GF-D8 (cell line): Measurements from ENCODE around the gene NUDT16.

Experiments
- DNase-seq: peaks from one replicate; lab custom pipeline; 2025; lab: John Stamatoyannopoulos, UW

Gene NUDT16

GRCh38 chr3:131386429-131387165 is 5.0 kb downstream of the NUDT16 start:
- DNase-seq, result peak; percentile 83

GRCh38 chr3:131387796-131388489 is 6.4 kb downstream of the NUDT16 start:
- DNase-seq, result no peak

- DNase-seq, result no peak
Measured at GRCh38 chr3:131388490-131388799, 6.9 kb downstream of the NUDT16 start.

GRCh38 chr3:131390331-131390730 is 8.8 kb downstream of the NUDT16 start:
- no peak for DNase-seq

GRCh38 chr3:131393051-131393450 is 11.5 kb downstream of the NUDT16 start:
- DNase-seq, result no peak

- no peak for DNase-seq
Measured at GRCh38 chr3:131393868-131394267, 12.3 kb downstream of the NUDT16 start.

DNA sequence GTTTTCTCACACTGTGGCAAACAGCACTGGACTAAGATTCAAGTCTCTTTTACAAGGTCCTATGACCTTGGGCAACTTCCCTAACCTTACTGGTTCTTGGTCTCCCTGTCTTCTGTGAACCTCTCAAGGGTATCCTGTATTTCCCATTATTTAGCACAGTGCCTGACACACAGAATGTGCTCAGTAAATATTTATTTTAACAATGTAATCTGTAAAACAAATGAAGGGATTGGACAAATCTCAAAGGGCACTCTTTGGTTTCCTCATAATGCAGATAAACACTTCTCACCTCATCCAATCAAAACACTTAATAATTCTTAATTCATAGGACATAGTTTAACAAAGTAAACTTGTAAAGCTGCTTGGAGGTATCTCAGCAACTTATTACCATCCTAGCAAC is 12.8 kb downstream of the NUDT16 start:
- DNase-seq, result no peak

DNA sequence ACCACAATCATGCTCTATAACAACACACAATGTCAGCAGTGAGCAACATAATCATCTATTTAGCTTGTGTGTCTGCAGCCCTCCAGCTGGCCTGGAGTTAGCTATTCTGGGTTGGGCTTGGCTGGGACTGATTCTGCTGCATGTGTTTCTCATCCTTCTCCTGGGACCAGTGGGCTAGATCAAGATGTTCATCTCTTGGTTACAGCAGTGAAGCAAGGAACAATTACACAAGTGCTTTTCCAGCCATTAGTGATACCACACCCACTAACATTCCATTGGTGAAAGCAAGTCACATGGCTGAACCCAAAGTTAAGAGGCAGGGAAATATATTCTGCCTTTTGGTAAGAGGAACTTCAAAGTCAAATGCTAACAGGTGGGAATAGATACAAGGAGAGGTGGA is 14.6 kb downstream of the NUDT16 start:
- DNase-seq, result no peak

- no peak for DNase-seq
Measured at GRCh38 chr3:131397889-131398288, 16.3 kb downstream of the NUDT16 start.

DNA sequence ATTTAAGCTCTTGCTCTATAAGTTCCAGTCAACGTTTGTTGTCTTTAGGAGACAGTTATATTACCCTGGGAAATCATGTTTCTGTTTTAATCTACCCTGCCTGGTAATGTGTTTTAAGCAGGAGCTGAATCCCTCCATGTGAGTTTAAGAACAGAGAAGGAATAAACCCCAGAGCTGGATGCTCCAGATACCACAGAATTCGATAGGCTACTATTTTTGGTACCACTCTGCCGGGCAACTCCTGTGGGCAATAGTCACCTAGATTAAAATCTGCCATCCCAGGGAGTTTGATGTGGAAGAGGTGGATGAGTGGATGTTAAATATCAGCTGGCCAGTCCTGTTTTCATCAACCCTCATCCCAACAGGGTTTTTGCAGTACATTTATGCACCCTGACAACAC is 20.4 kb downstream of the NUDT16 start:
- DNase-seq, result no peak

DNA sequence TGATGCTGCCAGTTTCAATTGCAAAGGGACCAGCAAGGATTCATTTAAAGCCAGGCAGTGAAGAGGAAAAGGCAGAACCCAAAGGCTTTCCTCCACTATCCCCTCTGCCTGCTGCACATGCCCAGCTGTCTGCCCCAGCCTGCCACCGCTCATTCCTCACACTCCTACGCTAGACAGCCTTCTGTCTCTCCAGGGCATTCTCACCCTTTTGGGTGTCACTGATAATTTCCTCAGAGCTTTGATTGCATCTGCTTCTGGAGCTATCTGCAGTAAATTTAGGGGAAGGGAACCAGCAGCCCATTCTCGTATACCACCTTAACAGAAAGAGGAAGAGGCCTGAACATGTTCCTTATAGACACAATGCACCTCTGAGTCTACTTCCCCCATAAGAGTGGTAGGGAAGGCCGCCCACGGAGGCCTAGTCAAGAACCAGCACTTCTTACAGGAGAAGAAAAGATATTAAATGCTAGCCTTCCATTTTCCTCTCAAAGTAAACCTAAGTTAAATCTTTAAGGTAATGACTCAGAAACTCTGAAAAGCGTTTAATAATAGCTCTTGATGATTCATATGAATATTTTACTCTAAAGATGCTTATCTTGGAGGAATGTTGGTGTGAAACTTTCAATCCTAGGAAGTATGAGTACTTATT is 20.9 kb downstream of the NUDT16 start:
- no peak for DNase-seq

DNA sequence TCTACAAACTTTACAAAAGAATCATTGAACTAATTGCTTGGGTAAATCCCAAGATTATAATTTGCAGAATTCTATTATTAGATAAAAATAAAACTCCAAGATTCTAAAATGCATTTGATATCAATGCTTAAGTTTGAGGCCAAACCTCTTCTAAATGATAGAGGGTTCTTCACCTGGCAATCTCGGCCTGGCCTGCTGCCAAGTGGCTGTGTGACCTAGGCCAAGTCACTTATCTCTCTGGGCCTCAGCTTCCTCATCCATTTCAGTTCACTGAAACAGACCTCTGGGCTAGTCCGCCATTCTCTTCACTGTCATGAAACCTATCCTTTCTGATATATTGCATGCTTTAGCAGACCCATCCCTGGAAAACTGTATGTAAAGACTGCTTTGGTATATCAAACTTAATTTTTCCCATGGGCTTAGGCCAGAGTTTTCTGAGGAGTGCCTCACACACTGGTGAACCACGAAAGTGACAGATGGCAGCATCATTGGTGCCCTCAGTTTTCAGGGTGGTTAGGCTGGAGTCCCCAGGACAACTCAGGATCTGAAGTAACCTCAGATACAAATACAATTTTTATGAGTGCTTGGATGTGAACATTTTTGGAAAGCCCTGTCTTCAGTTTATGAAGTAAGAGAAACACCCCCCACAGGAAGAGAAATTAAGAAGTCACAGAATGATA is 21.8 kb downstream of the NUDT16 start:
- DNase-seq, result no peak

- no peak for DNase-seq
Measured at GRCh38 chr3:131405411-131405810, 23.8 kb downstream of the NUDT16 start.

- no peak for DNase-seq
Measured at GRCh38 chr3:131406274-131406673, 24.7 kb downstream of the NUDT16 start.

DNA sequence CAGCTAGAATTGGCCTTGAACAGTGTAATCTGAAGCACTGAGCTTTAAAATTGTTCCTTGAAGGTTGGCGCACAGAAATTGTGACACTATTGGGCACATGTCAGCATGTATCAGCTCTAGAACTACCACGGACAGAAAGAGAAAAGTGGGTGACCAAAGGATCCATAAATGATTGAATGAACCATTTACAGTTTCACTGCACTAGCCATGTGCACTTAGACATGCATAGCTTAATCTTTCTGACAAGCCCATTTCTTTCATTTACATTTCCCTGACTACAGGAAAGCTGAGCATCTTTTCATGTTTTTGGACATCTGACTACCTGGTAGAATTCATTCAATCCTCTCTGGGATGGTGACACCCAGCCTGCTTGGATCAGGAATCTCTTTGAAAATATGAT is 36.2 kb downstream of the NUDT16 start:
- DNase-seq, result no peak

DNA sequence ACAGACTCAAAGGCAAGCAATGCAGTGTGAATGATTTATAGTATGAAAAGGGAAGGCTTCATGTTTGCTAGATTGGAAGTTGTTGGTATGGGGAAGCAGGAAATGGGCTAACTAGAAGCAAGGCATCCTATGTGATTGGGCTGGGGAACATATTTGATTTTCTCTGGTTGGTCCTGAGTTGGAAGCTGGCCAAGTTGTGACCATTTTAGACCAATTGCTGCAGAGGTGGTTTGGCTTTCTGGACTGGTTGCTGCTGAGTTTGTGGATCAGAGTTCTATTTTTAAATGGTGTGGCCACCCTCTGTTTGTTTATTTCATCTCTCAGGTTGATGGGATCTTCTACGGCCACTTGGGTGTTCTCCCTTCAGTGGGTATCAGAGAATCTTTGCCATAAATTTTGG is 39.7 kb downstream of the NUDT16 start:
- no peak for DNase-seq

- no peak for DNase-seq
Measured at GRCh38 chr3:131421957-131422498, 40.5 kb downstream of the NUDT16 start.

GRCh38 chr3:131427226-131427625 is 45.7 kb downstream of the NUDT16 start:
- no peak for DNase-seq

GRCh38 chr3:131431754-131432153 is 50.2 kb downstream of the NUDT16 start:
- no peak for DNase-seq

GRCh38 chr3:131432441-131432840 is 50.9 kb downstream of the NUDT16 start:
- no peak for DNase-seq

DNA sequence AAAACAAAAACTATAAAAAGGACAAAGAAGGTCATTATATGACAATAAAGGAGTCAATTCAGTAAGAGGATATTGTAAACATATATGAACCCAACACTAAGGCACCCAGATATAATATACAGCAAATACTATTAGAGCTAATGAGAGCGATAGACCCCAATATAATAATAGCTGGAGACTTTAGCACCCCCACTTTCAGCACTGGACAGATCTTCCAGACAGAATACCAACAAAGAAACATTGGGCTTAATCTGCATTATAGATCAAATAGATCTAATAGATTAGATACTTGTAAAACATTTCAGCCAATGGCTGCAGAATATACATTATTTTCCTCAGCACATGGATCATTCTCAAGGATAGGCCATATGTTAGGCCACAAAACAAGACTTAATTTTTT is 53.4 kb downstream of the NUDT16 start:
- no peak for DNase-seq
